ENCODE measurements around the gene NKAPD1.
"Not testable (repeated sequence)": the region's sequence is repeated elsewhere in the genome, so short reads cannot be mapped to it uniquely, and the experiment has no call there.

Gene NKAPD1

DNA sequence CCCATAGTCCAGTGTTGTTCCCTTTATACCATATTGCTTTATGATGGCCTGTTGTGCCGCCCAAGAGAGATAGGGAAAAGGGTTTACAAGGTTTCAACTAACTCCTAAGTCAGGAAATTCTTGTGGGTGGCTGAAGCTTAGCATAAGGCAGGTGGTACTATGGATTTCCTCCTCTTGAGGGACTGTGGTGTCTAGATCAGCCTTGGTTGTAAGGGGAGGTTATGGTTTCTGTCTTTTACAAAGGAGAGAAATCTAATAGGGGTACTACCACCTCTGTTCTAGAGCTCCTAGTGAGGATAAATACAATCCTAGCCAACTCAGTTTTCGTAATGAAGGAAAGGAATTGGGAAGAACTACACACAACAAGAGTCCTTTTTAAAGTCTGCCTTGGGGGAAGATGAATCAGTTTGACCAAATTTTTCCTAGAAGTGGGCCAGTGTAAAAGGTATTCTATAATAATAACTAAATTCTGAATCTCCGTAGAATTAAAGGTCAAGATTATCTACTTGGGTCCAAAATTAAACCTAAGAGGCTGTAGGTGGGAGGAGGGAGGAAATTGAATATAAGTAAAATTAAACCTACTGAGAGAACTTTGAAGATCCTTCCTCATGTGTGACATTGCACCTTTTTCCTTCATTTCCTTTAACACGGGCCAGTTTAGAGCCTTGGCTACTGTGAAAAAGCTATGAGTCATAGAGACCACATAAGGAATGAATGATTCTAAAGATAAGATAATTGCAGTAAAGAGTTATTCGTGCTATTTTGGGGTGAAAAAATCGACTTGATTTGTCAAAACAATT is 31.7 kb upstream of the NKAPD1 start:
- Histone ChIP-seq H3K27me3 (ENCODE audit: insufficient read depth, low read length, poor library complexity, severe bottlenecking) (no peaks in the 10 kb centered on the region), H3K9me3 (ENCODE audit: insufficient read depth, low read depth, low read length) (no peaks in the 10 kb centered on the region), H3K36me3 (ENCODE audit: insufficient read depth, low read length) (peaks cover 67% of the 10 kb centered on the region), H3K4me2 (ENCODE audit: low read depth, low read length, poor library complexity, severe bottlenecking) (peak overlapping the region; percentile 49), H3K79me2 (ENCODE audit: insufficient read depth, low read length) (0 out of 2 replicates have a peak, but pooled peaks cover 6% of the 10 kb centered on the region), H3K9me2 (replicated peaks; ENCODE audit: low read depth, low read length) (no peaks in the 10 kb centered on the region), H3K4me1 (ENCODE audit: insufficient read depth, low read length, poor library complexity, severe bottlenecking) (peaks cover 13% of the 10 kb centered on the region), H3K4me3 (ENCODE audit: low read length, poor library complexity, severe bottlenecking) (peak overlapping the region; percentile 6), H4K20me1 (ENCODE audit: insufficient read depth, low read length, poor library complexity, severe bottlenecking) (peaks cover 5% of the 10 kb centered on the region), H3F3A (ENCODE audit: low read depth) (no peaks in the 10 kb centered on the region), H2AFZ (ENCODE audit: low read length) (no peak overlapping the region), H3K9ac (ENCODE audit: low read depth, low read length, poor library complexity, severe bottlenecking) (no peak overlapping the region)
- no peak for TF ChIP-seq EZH2phosphoT487 (IDR thresholded peaks at IDR 0.05; ENCODE audit: borderline replicate concordance)
- TF ChIP-seq CTCF (conservative IDR thresholded peaks at IDR 0.05; ENCODE audit: low read length): no peak

DNA sequence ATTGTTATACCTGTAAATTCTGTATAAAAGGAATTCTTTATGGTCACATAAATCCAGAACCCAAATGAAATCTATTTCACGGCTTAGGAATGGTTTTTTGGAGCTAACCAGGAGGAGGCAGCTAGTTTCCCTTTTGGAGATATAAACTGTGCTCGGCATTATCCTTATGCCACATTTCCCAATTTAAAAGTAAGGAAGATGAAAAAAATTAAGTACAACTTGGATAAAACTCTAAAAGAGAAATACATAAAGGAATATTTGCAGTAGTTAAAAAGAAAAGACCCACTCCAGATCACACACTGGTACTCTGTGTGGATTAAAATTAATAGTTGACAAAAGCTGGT is 31.2 kb upstream of the NKAPD1 start:
- Histone ChIP-seq H3K4me1 (ENCODE audit: insufficient read depth, low read length, poor library complexity, severe bottlenecking) (peaks cover 13% of the 10 kb centered on the region), H3K27me3 (ENCODE audit: insufficient read depth, low read length, poor library complexity, severe bottlenecking) (no peaks in the 10 kb centered on the region), H3K4me3 (ENCODE audit: low read length, poor library complexity, severe bottlenecking) (no peak overlapping the region), H3K4me2 (ENCODE audit: low read depth, low read length, poor library complexity, severe bottlenecking) (peak overlapping the region; percentile 49), H3K9ac (ENCODE audit: low read depth, low read length, poor library complexity, severe bottlenecking) (no peak overlapping the region), H3K9me3 (ENCODE audit: insufficient read depth, low read depth, low read length) (no peaks in the 10 kb centered on the region), H3K79me2 (ENCODE audit: insufficient read depth, low read length) (0 out of 2 replicates have a peak, but pooled peaks cover 6% of the 10 kb centered on the region), H2AFZ (ENCODE audit: low read length) (no peak overlapping the region), H3K36me3 (ENCODE audit: insufficient read depth, low read length) (peaks cover 61% of the 10 kb centered on the region), H4K20me1 (ENCODE audit: insufficient read depth, low read length, poor library complexity, severe bottlenecking) (peaks cover 5% of the 10 kb centered on the region), H3K9me2 (replicated peaks; ENCODE audit: low read depth, low read length) (no peaks in the 10 kb centered on the region), H3F3A (ENCODE audit: low read depth) (no peaks in the 10 kb centered on the region)
- TF ChIP-seq CTCF (conservative IDR thresholded peaks at IDR 0.05; ENCODE audit: low read length) (no peak), EZH2phosphoT487 (IDR thresholded peaks at IDR 0.05; ENCODE audit: borderline replicate concordance) (no peak)

DNA sequence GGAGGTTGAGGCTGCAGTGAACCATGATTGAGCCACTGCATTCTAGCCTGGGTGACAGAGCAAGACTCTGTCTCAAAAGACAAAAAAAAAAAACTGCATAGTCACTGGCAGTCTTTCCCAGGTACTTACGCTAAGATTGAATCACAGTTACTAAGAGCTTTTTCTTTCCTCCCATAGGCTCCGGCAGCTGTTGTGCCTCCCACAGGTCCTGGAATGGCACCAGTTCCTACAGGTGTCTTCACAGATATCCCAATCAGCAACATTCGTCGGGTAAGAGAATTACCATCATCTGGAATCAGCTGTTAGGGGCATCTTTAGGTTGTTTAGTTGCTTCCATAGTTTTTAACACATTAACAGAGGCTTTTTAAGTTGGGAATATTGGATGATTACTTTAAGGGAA is 29.1 kb upstream of the NKAPD1 start:
- Histone ChIP-seq H3K36me3 (ENCODE audit: insufficient read depth, low read length) (peaks cover 60% of the 10 kb centered on the region), H4K20me1 (ENCODE audit: insufficient read depth, low read length, poor library complexity, severe bottlenecking) (peaks cover 5% of the 10 kb centered on the region), H3K79me2 (ENCODE audit: insufficient read depth, low read length) (0 out of 2 replicates have a peak, but pooled peaks cover 10% of the 10 kb centered on the region), H3K27me3 (ENCODE audit: insufficient read depth, low read length, poor library complexity, severe bottlenecking) (no peaks in the 10 kb centered on the region), H2AFZ (ENCODE audit: low read length) (no peak overlapping the region), H3K4me3 (ENCODE audit: low read length, poor library complexity, severe bottlenecking) (no peak overlapping the region), H3F3A (ENCODE audit: low read depth) (no peaks in the 10 kb centered on the region), H3K4me2 (ENCODE audit: low read depth, low read length, poor library complexity, severe bottlenecking) (no peak overlapping the region), H3K4me1 (ENCODE audit: insufficient read depth, low read length, poor library complexity, severe bottlenecking) (peaks cover 13% of the 10 kb centered on the region), H3K9ac (ENCODE audit: low read depth, low read length, poor library complexity, severe bottlenecking) (no peak overlapping the region), H3K9me2 (replicated peaks; ENCODE audit: low read depth, low read length) (no peaks in the 10 kb centered on the region), H3K9me3 (ENCODE audit: insufficient read depth, low read depth, low read length) (no peaks in the 10 kb centered on the region)
- TF ChIP-seq CTCF (conservative IDR thresholded peaks at IDR 0.05; ENCODE audit: low read length) (no peak), EZH2phosphoT487 (IDR thresholded peaks at IDR 0.05; ENCODE audit: borderline replicate concordance) (no peak)

DNA sequence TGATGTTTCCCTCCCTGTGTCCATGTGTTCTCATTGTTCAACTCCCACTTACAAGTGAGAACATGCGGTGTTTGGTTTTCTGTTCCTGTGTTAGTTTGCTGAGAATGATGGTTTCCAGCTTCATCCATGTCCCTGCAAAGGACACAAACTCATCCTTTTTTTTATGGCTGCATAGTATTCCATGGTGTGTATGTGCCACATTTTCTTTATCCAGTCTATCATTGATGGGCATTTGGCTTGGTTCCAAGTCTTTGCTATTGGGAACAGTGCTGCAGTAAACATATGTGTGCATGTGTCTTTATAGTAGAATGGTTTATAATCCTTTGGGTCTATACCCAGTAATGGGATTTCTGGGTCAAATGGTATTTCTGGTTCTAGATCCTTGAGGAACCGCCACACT is 27.5 kb upstream of the NKAPD1 start:
- peaks cover 57% of the 10 kb centered on the region for H3K36me3 ChIP-seq (ENCODE audit: insufficient read depth, low read length)
- H3K4me1 ChIP-seq (ENCODE audit: insufficient read depth, low read length, poor library complexity, severe bottlenecking): peaks cover 13% of the 10 kb centered on the region
- not testable (repeated sequence) for H3K27me3 ChIP-seq (ENCODE audit: insufficient read depth, low read length, poor library complexity, severe bottlenecking); H4K20me1 ChIP-seq (ENCODE audit: insufficient read depth, low read length, poor library complexity, severe bottlenecking); H3K9me2 ChIP-seq (replicated peaks; ENCODE audit: low read depth, low read length); H3F3A ChIP-seq (ENCODE audit: low read depth); H2AFZ ChIP-seq (ENCODE audit: low read length); H3K9ac ChIP-seq (ENCODE audit: low read depth, low read length, poor library complexity, severe bottlenecking); H3K4me3 ChIP-seq (ENCODE audit: low read length, poor library complexity, severe bottlenecking); H3K9me3 ChIP-seq (ENCODE audit: insufficient read depth, low read depth, low read length); H3K4me2 ChIP-seq (ENCODE audit: low read depth, low read length, poor library complexity, severe bottlenecking)
- H3K79me2 ChIP-seq (ENCODE audit: insufficient read depth, low read length): 0 out of 2 replicates have a peak, but pooled peaks cover 12% of the 10 kb centered on the region

- not testable (repeated sequence) for H3K4me1 ChIP-seq (ENCODE audit: insufficient read depth, low read length, poor library complexity, severe bottlenecking); H3K27me3 ChIP-seq (ENCODE audit: insufficient read depth, low read length, poor library complexity, severe bottlenecking); H3F3A ChIP-seq (ENCODE audit: low read depth); H4K20me1 ChIP-seq (ENCODE audit: insufficient read depth, low read length, poor library complexity, severe bottlenecking); H3K4me3 ChIP-seq (ENCODE audit: low read length, poor library complexity, severe bottlenecking); H3K9me2 ChIP-seq (replicated peaks; ENCODE audit: low read depth, low read length); H3K9me3 ChIP-seq (ENCODE audit: insufficient read depth, low read depth, low read length); H3K79me2 ChIP-seq (ENCODE audit: insufficient read depth, low read length); H2AFZ ChIP-seq (ENCODE audit: low read length); H3K4me2 ChIP-seq (ENCODE audit: low read depth, low read length, poor library complexity, severe bottlenecking); H3K9ac ChIP-seq (ENCODE audit: low read depth, low read length, poor library complexity, severe bottlenecking)
- peaks cover 65% of the 10 kb centered on the region for H3K36me3 ChIP-seq (ENCODE audit: insufficient read depth, low read length)
Observed at GRCh38 chr11:112048256-112048655, 25.8 kb upstream of the NKAPD1 start.
